Neural progenitor cell (in vitro differentiated cells): ENCODE data around the gene ZNF454. TPM values are rescaled to one million over a fixed set of nuclear protein-coding genes. Genes with fewer than 3 reads are reported as not detected.

Source experiments
- DNase-seq: peaks from one replicate; pipeline ENCODE4 v3.0.0-alpha.2; 2016; ENCODE audit warnings: low spot score
- H2AFZ ChIP-seq: fragments of 200-600 bp; sonication (generic); replicated peaks from 2 replicates; pipeline ENCODE4 v1.6.1; 2016; ENCODE audit warnings: antibody characterized with exemption
- H3F3A ChIP-seq: fragments of 200-600 bp; sonication (generic); 2 replicates; pipeline ENCODE4 v1.6.1; 2016; ENCODE audit warnings: antibody characterized with exemption, low read depth
- H3K27ac ChIP-seq: fragments of 200-600 bp; sonication (generic); 2 replicates; pipeline ENCODE4 v1.5.1; 2016; ENCODE audit warnings: mild to moderate bottlenecking
- H3K27me3 ChIP-seq: fragments of 200-600 bp; sonication (generic); 2 replicates; pipeline ENCODE4 v1.6.1; 2016; ENCODE audit warnings: mild to moderate bottlenecking, moderate library complexity
- H3K36me3 ChIP-seq: fragments of 200-600 bp; sonication (generic); 2 replicates; pipeline ENCODE4 v1.5.1; 2016
- H3K4me1 ChIP-seq: fragments of 200-600 bp; sonication (generic); 2 replicates; pipeline ENCODE4 v1.6.1; 2016; ENCODE audit warnings: mixed run types
- H3K4me2 ChIP-seq: fragments of 200-600 bp; sonication (generic); 2 replicates; pipeline ENCODE4 v1.6.1; 2016
- H3K4me3 ChIP-seq: fragments of 200-600 bp; sonication (generic); 2 replicates; pipeline ENCODE4 v1.5.1; 2016
- H3K79me2 ChIP-seq: fragments of 200-600 bp; sonication (generic); 2 replicates; pipeline ENCODE4 v1.6.1; 2016; ENCODE audit warnings: low read depth
- H3K9ac ChIP-seq: fragments of 200-600 bp; sonication (generic); 2 replicates; pipeline ENCODE4 v1.6.1; 2016
- H3K9me3 ChIP-seq: fragments of 200-600 bp; sonication (generic); 2 replicates; pipeline ENCODE4 v1.5.1; 2016; ENCODE audit warnings: low read depth
- H4K20me1 ChIP-seq: fragments of 200-600 bp; sonication (generic); 2 replicates; pipeline ENCODE4 v1.6.1; 2016; ENCODE audit warnings: low read depth
- H3K27ac Mint-ChIP-seq: 3 replicates; pipeline ENCODE4 v1.8.0; 2021; ENCODE audit warnings: mixed read lengths
- H3K27me3 Mint-ChIP-seq: 2 replicates; pipeline ENCODE4 v1.8.0; 2022; ENCODE audit warnings: low read depth, mild to moderate bottlenecking, inconsistent platforms, moderate library complexity, mixed read lengths; ENCODE audit not compliant: insufficient read depth
- H3K36me3 Mint-ChIP-seq: 3 replicates; pipeline ENCODE4 v1.8.0; 2021; ENCODE audit warnings: mixed read lengths
- H3K4me1 Mint-ChIP-seq: 3 replicates; pipeline ENCODE4 v1.8.0; 2021; ENCODE audit warnings: mixed read lengths
- H3K4me3 Mint-ChIP-seq: 3 replicates; pipeline ENCODE4 v1.8.0; 2021; ENCODE audit warnings: mild to moderate bottlenecking, moderate library complexity, mixed read lengths
- H3K9me3 Mint-ChIP-seq: 3 replicates; pipeline ENCODE4 v1.8.0; 2020; ENCODE audit warnings: mixed read lengths
- EZH2 ChIP-seq: fragments of 200-600 bp; sonication (generic); IDR thresholded peaks from 2 replicates; pipeline ENCODE4 v1.6.1; 2017; ENCODE audit warnings: antibody characterized with exemption, mild to moderate bottlenecking, moderate library complexity
- EZH2phosphoT487 ChIP-seq: fragments of 200-600 bp; sonication (generic); IDR thresholded peaks from 2 replicates; pipeline ENCODE4 v1.6.1; 2017; ENCODE audit warnings: antibody characterized with exemption
- total RNA-seq: library from RNA; depleted of rRNA; stranded (reverse); fragments of >200 nt; gene quantifications from 2 replicates; pipeline ENCODE4 v1.2.3, GENCODE V29; 2015; ENCODE audit warnings: low replicate concordance
- TF ChIP-seq, protein P1 (sequence below): fragments of 200-600 bp; sonication (generic); IDR thresholded peaks from 2 replicates; pipeline ENCODE4 v1.5.1; 2017; ENCODE audit warnings: antibody characterized with exemption, mild to moderate bottlenecking

ZNF454 gene
- total RNA-seq, 1 donor from 2014 or later: not detected

DNA sequence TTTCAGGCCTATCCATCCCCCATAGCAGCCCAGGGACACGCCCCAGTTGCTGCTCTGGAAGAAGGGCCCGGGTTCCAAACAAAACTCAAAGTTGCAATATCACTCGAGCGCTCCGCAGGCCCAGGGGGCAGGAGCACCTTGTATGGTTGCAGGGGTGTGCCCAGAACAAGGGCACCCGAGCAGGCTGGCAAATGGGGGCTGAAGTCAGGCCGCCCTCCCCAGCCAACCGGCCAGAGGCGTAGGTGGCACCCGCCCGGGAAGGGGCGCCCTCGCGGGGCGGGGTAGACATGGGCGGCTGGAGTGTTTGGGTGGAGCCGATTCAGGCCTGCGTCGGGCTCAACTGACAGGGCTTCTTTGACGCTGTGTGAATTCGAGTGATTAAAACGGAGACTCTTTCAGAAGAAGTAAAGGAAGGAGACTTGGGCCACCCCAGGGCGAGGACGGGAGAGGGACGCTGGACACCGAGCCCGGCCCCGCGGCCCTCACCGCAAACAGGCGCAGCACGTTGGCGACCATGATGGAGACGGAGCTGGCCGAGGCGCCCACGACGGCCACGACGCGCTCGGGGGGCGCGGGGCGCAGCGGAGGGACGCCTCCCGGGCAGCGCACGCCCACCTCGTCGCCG lies 53.1 kb downstream of the ZNF454 start:
- H3K4me3 ChIP-seq: peak overlapping the region; percentile 49
- no peaks in the 10 kb centered on the region for H3K9me3 ChIP-seq
- peaks cover 6% of the 10 kb centered on the region for H3F3A ChIP-seq
- Mint-ChIP-seq H3K36me3 (peaks cover 2% of the 10 kb centered on the region), H3K4me1 (peaks cover 4% of the 10 kb centered on the region), H3K9me3 (peaks cover 37% of the 10 kb centered on the region), H3K27me3 (peaks cover 35% of the 10 kb centered on the region), H3K4me3 (no peak overlapping the region), H3K27ac (no peak overlapping the region)
- H3K79me2 ChIP-seq: no peaks in the 10 kb centered on the region
- H3K27ac ChIP-seq: no peak overlapping the region
- H3K4me1 ChIP-seq: peaks cover 6% of the 10 kb centered on the region
- TF ChIP-seq EZH2phosphoT487 (no peak), EZH2 (no peak)
- TF ChIP-seq, protein P1, sequence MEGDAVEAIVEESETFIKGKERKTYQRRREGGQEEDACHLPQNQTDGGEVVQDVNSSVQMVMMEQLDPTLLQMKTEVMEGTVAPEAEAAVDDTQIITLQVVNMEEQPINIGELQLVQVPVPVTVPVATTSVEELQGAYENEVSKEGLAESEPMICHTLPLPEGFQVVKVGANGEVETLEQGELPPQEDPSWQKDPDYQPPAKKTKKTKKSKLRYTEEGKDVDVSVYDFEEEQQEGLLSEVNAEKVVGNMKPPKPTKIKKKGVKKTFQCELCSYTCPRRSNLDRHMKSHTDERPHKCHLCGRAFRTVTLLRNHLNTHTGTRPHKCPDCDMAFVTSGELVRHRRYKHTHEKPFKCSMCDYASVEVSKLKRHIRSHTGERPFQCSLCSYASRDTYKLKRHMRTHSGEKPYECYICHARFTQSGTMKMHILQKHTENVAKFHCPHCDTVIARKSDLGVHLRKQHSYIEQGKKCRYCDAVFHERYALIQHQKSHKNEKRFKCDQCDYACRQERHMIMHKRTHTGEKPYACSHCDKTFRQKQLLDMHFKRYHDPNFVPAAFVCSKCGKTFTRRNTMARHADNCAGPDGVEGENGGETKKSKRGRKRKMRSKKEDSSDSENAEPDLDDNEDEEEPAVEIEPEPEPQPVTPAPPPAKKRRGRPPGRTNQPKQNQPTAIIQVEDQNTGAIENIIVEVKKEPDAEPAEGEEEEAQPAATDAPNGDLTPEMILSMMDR: no peak
- peak overlapping the region; percentile 90 for H2AFZ ChIP-seq
- no peaks in the 10 kb centered on the region for H4K20me1 ChIP-seq
- H3K9ac ChIP-seq: no peak overlapping the region
- no peaks in the 10 kb centered on the region for H3K36me3 ChIP-seq
- H3K27me3 ChIP-seq: peaks cover 60% of the 10 kb centered on the region
- H3K4me2 ChIP-seq: peak overlapping the region; percentile 88
- no peak for DNase-seq

DNA sequence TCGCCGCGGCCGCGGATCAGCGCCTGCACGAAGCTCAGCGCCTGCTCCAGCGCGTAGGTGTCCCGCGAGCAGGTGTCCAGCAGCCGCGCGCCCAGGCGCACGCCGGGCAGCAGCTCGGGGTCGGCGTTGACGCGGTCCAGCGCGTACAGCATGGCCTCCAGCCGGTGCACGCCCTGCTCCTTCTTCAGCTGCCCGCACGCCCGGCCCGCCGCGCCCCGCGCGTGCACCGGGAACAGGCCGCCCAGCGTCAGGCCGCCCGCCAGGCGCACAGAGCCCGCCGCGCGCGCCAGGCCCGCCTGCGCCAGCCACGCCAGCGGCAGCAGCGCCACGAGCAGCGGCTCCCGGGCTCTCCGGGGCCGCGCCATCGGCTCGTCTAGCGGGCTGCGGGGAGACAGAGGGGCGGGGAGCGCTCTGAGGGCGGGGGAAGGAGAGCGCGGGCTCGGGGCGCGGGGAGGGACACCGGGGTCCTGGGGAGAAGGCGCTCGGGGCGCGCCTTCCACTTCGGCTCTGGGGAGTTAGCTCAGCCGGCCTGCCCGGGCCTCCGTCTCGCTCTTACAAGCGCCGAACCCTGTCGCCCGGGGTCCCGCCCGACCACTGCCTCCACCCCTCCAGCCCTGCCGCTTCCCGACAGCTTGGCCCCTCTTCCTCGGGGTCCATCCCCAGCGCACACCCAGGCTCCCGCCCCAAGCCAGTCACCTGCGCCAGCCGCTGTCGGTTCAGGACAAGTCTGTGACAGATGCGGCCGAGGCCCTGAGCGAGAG lies 53.8 kb downstream of the ZNF454 start, which contains the start of gene GRM6:
Gene GRM6 (minus strand): TSS at position 741 of the 761 bp plus-strand sequence. CDS start 376 bp downstream, at position 365.
- Histone ChIP-seq H3K4me2 (peak within 1 kb of the TSS; percentile 88), H3K36me3 (no peaks in the 10 kb centered on the region), H3K79me2 (no peaks in the 10 kb centered on the region), H3K27ac (no peak within 1 kb of the TSS), H4K20me1 (no peaks in the 10 kb centered on the region), H3K9me3 (no peaks in the 10 kb centered on the region), H2AFZ (peak within 1 kb of the TSS; percentile 90), H3K4me1 (peaks cover 6% of the 10 kb centered on the region), H3K9ac (no peak within 1 kb of the TSS), H3K27me3 (peaks cover 60% of the 10 kb centered on the region), H3K4me3 (peak within 1 kb of the TSS; percentile 49), H3F3A (peaks cover 6% of the 10 kb centered on the region)
- Mint-ChIP-seq H3K27me3 (peaks cover 35% of the 10 kb centered on the region), H3K4me3 (peak within 1 kb of the TSS; percentile 59), H3K36me3 (peaks cover 2% of the 10 kb centered on the region), H3K9me3 (peaks cover 30% of the 10 kb centered on the region), H3K4me1 (peaks cover 4% of the 10 kb centered on the region), H3K27ac (no peak within 1 kb of the TSS)
- DNase-seq: peak; percentile 73
- peak; percentile 64 for TF ChIP-seq EZH2
- TF ChIP-seq, protein P1: no peak
- TF ChIP-seq EZH2phosphoT487: peak; percentile 44

DNA sequence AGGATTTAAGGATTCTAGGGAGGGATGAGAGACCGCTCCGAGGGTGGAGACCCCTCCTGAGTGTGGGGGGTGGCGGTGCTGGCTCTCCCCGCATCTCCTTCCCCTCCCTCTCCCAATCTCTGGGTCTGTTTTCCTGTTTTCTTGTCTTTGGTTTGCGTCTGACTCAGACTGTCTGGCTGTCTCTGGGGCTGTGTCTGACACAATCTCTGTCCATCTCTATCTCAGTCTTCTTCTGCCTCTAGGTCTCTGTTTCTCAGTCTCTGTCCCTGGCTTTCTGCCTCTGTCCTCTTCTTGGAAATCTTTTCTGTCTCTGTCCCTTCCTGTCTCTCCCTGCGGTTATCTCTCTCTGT lies 54.3 kb downstream of the ZNF454 start:
- Histone ChIP-seq H3K79me2 (no peaks in the 10 kb centered on the region), H3K9me3 (no peaks in the 10 kb centered on the region), H3K27me3 (peaks cover 60% of the 10 kb centered on the region), H3K27ac (no peak overlapping the region), H3K36me3 (no peaks in the 10 kb centered on the region), H3K4me1 (peaks cover 6% of the 10 kb centered on the region), H4K20me1 (no peaks in the 10 kb centered on the region), H3K9ac (no peak overlapping the region), H2AFZ (peak overlapping the region; percentile 90), H3K4me2 (peak overlapping the region; percentile 88), H3F3A (peaks cover 6% of the 10 kb centered on the region), H3K4me3 (peak overlapping the region; percentile 49)
- peak overlapping the region; percentile 59 for H3K4me3 Mint-ChIP-seq
- peaks cover 4% of the 10 kb centered on the region for H3K4me1 Mint-ChIP-seq
- no peak overlapping the region for H3K27ac Mint-ChIP-seq
- no peak for DNase-seq
- H3K27me3 Mint-ChIP-seq: peaks cover 33% of the 10 kb centered on the region
- H3K36me3 Mint-ChIP-seq: no peaks in the 10 kb centered on the region
- no peak for TF ChIP-seq EZH2phosphoT487
- peak; percentile 8 for TF ChIP-seq EZH2
- peaks cover 24% of the 10 kb centered on the region for H3K9me3 Mint-ChIP-seq
